Upper lobe of left lung (tissue), 6 donors: ENCODE data around the gene LRP1. TPM values are rescaled to one million over a fixed set of nuclear protein-coding genes. Genes with fewer than 3 reads are reported as not detected.

Experiments
- ATAC-seq, 2 donors: fragments of 200-7000 bp; cut with Tn5 transposase; one replicate each; pipeline ENCODE4 v1.9.1; 2022; ENCODE audit warnings: mild to moderate bottlenecking in 2 of 2, moderate library complexity in 2 of 2; ENCODE audit not compliant: low FRiP score in 2 of 2
- DNase-seq, 2 donors: peaks; one replicate each; pipeline ENCODE4 v3.0.0-alpha.2; 2019 to 2020
- H3K27ac ChIP-seq, 4 donors: fragments of 200-600 bp; sonication (generic); one replicate each; pipeline ENCODE4 v1.5.1; 2016 to 2019
- H3K27me3 ChIP-seq, 4 donors: fragments of 200-600 bp; sonication (generic); one replicate each; pipeline ENCODE4 v1.5.1; 2017 to 2019
- H3K36me3 ChIP-seq, 4 donors: fragments of 200-600 bp; sonication (generic); one replicate each; pipeline ENCODE4 v1.5.1; 2016 to 2019
- H3K4me1 ChIP-seq, 4 donors: fragments of 200-600 bp; sonication (generic); one replicate each; pipeline ENCODE4 v1.5.1; 2018 to 2019
- H3K4me3 ChIP-seq, 4 donors: fragments of 200-600 bp; sonication (generic); one replicate each; pipeline ENCODE4 v1.5.1; 2017 to 2019; ENCODE audit warnings: mild to moderate bottlenecking in 2 of 4, moderate library complexity in 1 of 4
- H3K9me3 ChIP-seq, 4 donors: fragments of 200-600 bp; sonication (generic); one replicate each; pipeline ENCODE4 v1.5.1; 2018 to 2019
- CTCF ChIP-seq, 6 experiments: fragments of 450-650 bp in 4 of 6; fragments of 200-600 bp in 2 of 6; sonication (generic) in 2 of 6; IDR thresholded peaks; one replicate each; pipeline ENCODE4 v1.5.1; 2016 to 2019; ENCODE audit warnings: antibody characterized with exemption in 6 of 6
- EP300 ChIP-seq, 4 donors: sonication (generic); formaldehyde crosslinking; IDR thresholded peaks; one replicate each; pipeline ENCODE4 v1.5.1; 2017; ENCODE audit warnings: antibody characterized with exemption in 4 of 4, control low read depth in 2 of 4
- POLR2A ChIP-seq, 4 donors: fragments of 450-650 bp; IDR thresholded peaks; one replicate each; pipeline ENCODE4 v1.5.1; 2016 to 2017; ENCODE audit warnings: antibody characterized with exemption in 4 of 4, mild to moderate bottlenecking in 2 of 4
- POLR2AphosphoS5 ChIP-seq, 2 donors: sonication (generic); formaldehyde crosslinking; IDR thresholded peaks; one replicate each; pipeline ENCODE4 v1.5.1; 2017; ENCODE audit warnings: antibody characterized with exemption in 2 of 2
- WGBS, 2 donors: methylation state at CpG; one replicate each; pipeline ENCODE4 v1.1.5; 2017 to 2018; 5-methylcytosine and 5-hydroxymethylcytosine counted together
- total RNA-seq, 6 donors: library from RNA; depleted of rRNA in 4 of 6; stranded (reverse); fragments of >200 nt in 4 of 6; gene quantifications; one replicate each; pipeline versions ENCODE4 v1.1.0 to v1.2.1, GENCODE V29; 2016 to 2021
- donor health status: DM: no; HTN: no; CAD: no; lungs with moderate emphysema.
- donor health status: DM: no; HTN: yes; CAD: no; lungs with severe emphysema.

LRP1 gene
- total RNA-seq, 6 donors from 2014 or later, result 137 to 504 (median 308) TPM

GRCh38 chr12:57214398-57214781 lies 86.1 kb downstream of the LRP1 start:
- Histone ChIP-seq H3K27ac (no peak overlapping the region), H3K4me1 (peaks cover 31 to 53% (median 33%) of the 10 kb centered on the region in 4 donors), H3K27me3 (peaks cover 2 to 40% (median 26%) of the 10 kb centered on the region in 4 donors), H3K4me3 (no peak overlapping the region), H3K9me3 (no peaks in the 10 kb centered on the region), H3K36me3 (peaks cover 0 to 26% (median 11%) of the 10 kb centered on the region in 4 donors)
- ATAC-seq (peak; percentile 59 to 64), DNase-seq (peak; percentile 65 to 73)
- peak; percentile 60 to 71 (median 70) for TF ChIP-seq CTCF (IDR thresholded peaks at IDR 0.05)
- no peak for TF ChIP-seq POLR2A (IDR thresholded peaks at IDR 0.05)
- WGBS, 2 donors, result 2 to 6% methylated on average over 14 of the region's 14 CpGs

DNA sequence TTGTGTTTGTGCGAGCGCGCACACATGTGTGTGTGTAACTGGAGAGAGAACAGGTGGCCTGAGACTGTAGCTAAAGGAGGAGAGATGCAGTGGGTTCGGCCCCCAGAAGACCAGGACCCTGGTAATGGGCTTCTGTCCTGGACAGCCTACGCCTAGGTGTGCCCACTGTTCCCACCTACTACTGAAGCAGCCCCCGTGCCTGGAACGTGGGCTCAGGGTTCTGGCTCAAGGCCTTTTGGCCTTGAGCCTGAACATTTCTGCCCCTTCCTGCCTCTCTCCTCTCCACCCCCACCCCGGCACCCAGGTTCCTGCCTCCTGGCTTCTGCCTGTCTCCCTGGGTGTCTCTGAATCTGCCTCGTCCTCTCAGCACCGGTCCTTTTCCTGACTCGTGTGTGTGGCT lies 86.8 kb downstream of the LRP1 start:
- peaks cover 2 to 47% (median 33%) of the 10 kb centered on the region in 4 donors for H3K27me3 ChIP-seq
- no peak overlapping the region for H3K27ac ChIP-seq
- no peak overlapping the region for H3K4me3 ChIP-seq
- no peak for ATAC-seq
- peaks cover 0 to 19% (median 8%) of the 10 kb centered on the region in 4 donors for H3K36me3 ChIP-seq
- no peaks in the 10 kb centered on the region for H3K9me3 ChIP-seq
- TF ChIP-seq CTCF (IDR thresholded peaks at IDR 0.05) (no peak), POLR2A (IDR thresholded peaks at IDR 0.05) (no peak), POLR2AphosphoS5 (IDR thresholded peaks at IDR 0.05) (no peak), EP300 (IDR thresholded peaks at IDR 0.05) (no peak)
- WGBS, 2 donors, result 33 to 38% methylated on average over 11 of the region's 11 CpGs
- no peak for DNase-seq
- H3K4me1 ChIP-seq, result peaks cover 31 to 55% (median 33%) of the 10 kb centered on the region in 4 donors

DNA sequence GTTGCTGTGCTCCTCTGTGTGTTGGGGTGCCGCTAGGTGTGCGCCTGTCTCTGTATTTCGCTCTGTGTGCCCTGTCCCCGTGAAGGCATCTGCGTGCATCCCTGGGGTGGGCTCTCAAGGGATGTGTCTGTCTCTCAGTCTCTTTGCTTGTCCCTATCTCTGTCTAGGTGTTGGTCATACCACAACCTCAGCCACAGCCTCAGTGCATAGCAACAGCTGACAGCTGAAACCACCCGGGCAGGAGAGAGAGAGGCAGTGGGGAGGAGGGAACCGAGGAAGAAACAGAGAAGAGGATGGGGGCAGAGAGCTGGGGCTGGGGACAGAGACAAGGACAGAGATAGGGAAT lies 87.4 kb downstream of the LRP1 start:
- Histone ChIP-seq H3K9me3 (no peaks in the 10 kb centered on the region), H3K4me3 (peak overlapping the region in 2 of 4 donors; percentile 49 to 51), H3K36me3 (peaks cover 0 to 13% (median 5%) of the 10 kb centered on the region in 4 donors), H3K27me3 (peaks cover 3 to 52% (median 36%) of the 10 kb centered on the region in 4 donors), H3K27ac (no peak overlapping the region), H3K4me1 (peaks cover 31 to 59% (median 33%) of the 10 kb centered on the region in 4 donors)
- WGBS, 2 donors, result 0 to 23% methylated on average over 2 to 7 of the region's 7 CpGs
- DNase-seq (no peak), ATAC-seq (peak in 1 of 2 donors; percentile 1)
- TF ChIP-seq POLR2A (IDR thresholded peaks at IDR 0.05), result no peak
- no peak for TF ChIP-seq POLR2AphosphoS5 (IDR thresholded peaks at IDR 0.05)
- no peak for TF ChIP-seq EP300 (IDR thresholded peaks at IDR 0.05)
- TF ChIP-seq CTCF (IDR thresholded peaks at IDR 0.05), result no peak

- Histone ChIP-seq H3K27me3 (peaks cover 3 to 59% (median 41%) of the 10 kb centered on the region in 4 donors), H3K4me3 (peak within 1 kb of the TSS; percentile 36 to 51 (median 46))
- ATAC-seq, result peak in 1 of 2 donors; percentile 5
These were observed 88.0 kb downstream of the LRP1 start, which contains the start of gene NXPH4 for GRCh38 chr12:57216014-57216911. Gene NXPH4, plus strand, starts transcription at chr12:57216794. Its CDS starts 176 bp downstream, at chr12:57216970.

More at GRCh38 chr12:57216014-57216911, 88.0 kb downstream of the LRP1 start, which contains the start of gene NXPH4:
- H3K36me3 ChIP-seq, result peaks cover 0 to 9% (median 3%) of the 10 kb centered on the region in 4 donors
- DNase-seq, result peak in 1 of 2 donors; percentile 94
- 1 to 5% methylated on average over 13 to 17 of the region's 102 CpGs for WGBS, 2 donors
- TF ChIP-seq CTCF (IDR thresholded peaks at IDR 0.05) (no peak), POLR2AphosphoS5 (IDR thresholded peaks at IDR 0.05) (no peak), POLR2A (IDR thresholded peaks at IDR 0.05) (no peak), EP300 (IDR thresholded peaks at IDR 0.05) (no peak)
- H3K27ac ChIP-seq, result no peak within 1 kb of the TSS
- H3K9me3 ChIP-seq, result no peaks in the 10 kb centered on the region
- peaks cover 31 to 60% (median 33%) of the 10 kb centered on the region in 4 donors for H3K4me1 ChIP-seq
